A549 (cell line): Measurements from ENCODE around the gene MAFG. TPM values are rescaled to one million over a fixed set of nuclear protein-coding genes. Genes with fewer than 3 reads are reported as not detected.

Experiments
- ATAC-seq, 2 experiments: fragments of 200-7000 bp in 1 of 2; fragments of >200 bp in 1 of 2; cut with Nextera tagmentation in 1 of 2; cut with Tn5 transposase in 1 of 2; 3 replicates each; pipeline versions ENCODE4 v1.8.0 to v1.9.1; 2018 to 2020; ENCODE audit warnings: mild to moderate bottlenecking in 1 of 2, moderate library complexity in 1 of 2
- CTCF ChIA-PET: fragments of 300-600 bp; sonication (Branson Sonifier 250); formaldehyde crosslinking; extraction: SDS; loops from one replicate; lab custom pipeline; 2021; ENCODE audit warnings: antibody characterized with exemption, inconsistent platforms; lab: Yijun Ruan, JAX
- POLR2A ChIA-PET: fragments of 350-600 bp; formaldehyde crosslinking; extraction: SDS; loops from one replicate; lab custom pipeline; 2021; ENCODE audit warnings: antibody characterized with exemption, inconsistent platforms; lab: Yijun Ruan, JAX
- DNase-seq, 2 experiments: peaks; one replicate each; pipeline versions ENCODE4 v3.0.0 to v3.0.0-alpha.2; 2011 to 2016; ENCODE audit warnings: low read depth in 1 of 2, low spot score in 1 of 2
- FAIRE-seq: peaks from 2 replicates; lab custom pipeline; 2011; peaks lifted over from hg19 to GRCh38; lab: Jason Lieb, UNC
- H3K27ac ChIP-seq, 2 experiments: fragments of >200 bp; sonication (Bioruptor Twin); formaldehyde crosslinking; 3 replicates each; pipeline ENCODE4 v1.5.1; 2016 to 2017
- H3K4me1 ChIP-seq: fragments of >200 bp; sonication (Bioruptor Twin); formaldehyde crosslinking; 3 replicates; pipeline ENCODE4 v1.6.1; 2016
- H3K4me2 ChIP-seq: fragments of >200 bp; sonication (Bioruptor Twin); formaldehyde crosslinking; 3 replicates; pipeline ENCODE4 v1.6.1; 2016
- H3K4me3 ChIP-seq: fragments of >200 bp; sonication (Bioruptor Twin); formaldehyde crosslinking; 3 replicates; pipeline ENCODE4 v1.5.1; 2016
- H3K9me3 ChIP-seq: fragments of >200 bp; sonication (Bioruptor Twin); formaldehyde crosslinking; 3 replicates; pipeline ENCODE4 v1.6.1; 2016
- FOSL2 ChIP-seq, 2 experiments: fragments of 450-650 bp in 1 of 2; fragments of >200 bp in 1 of 2; sonication (Bioruptor Twin) in 1 of 2; formaldehyde crosslinking; IDR thresholded peaks; 2 replicates each; pipeline versions ENCODE4 v1.5.0 to v1.6.1; 2016 to 2020; ENCODE audit warnings: mild to moderate bottlenecking in 1 of 2, moderate library complexity in 1 of 2
- HOXA7 ChIP-seq: fragments of 250-450 bp; sonication (Bioruptor Pico); IDR thresholded peaks from 2 replicates; pipeline ENCODE4 v1.5.0; 2020; ENCODE audit warnings: mild to moderate bottlenecking, moderate library complexity
- JUN ChIP-seq, 2 experiments: fragments of >200 bp; sonication (Bioruptor Twin); formaldehyde crosslinking; IDR thresholded peaks; 2 replicates in 1 of 2; 3 replicates in 1 of 2; pipeline ENCODE4 v1.6.1; 2016 to 2017
- JUNB ChIP-seq: fragments of >200 bp; sonication (Bioruptor Twin); formaldehyde crosslinking; IDR thresholded peaks from 2 replicates; pipeline ENCODE4 v1.6.1; 2016
- MAZ ChIP-seq: fragments of 150-350 bp; IDR thresholded peaks from 2 replicates; pipeline ENCODE4 v1.6.1; 2014; ENCODE audit warnings: antibody characterized with exemption, low read depth, low read length, borderline replicate concordance
- POLR2A ChIP-seq: IDR thresholded peaks from 2 replicates; pipeline ENCODE4 v1.6.1; 2012; ENCODE audit warnings: mild to moderate bottlenecking, low read length
- RNF2 ChIP-seq: fragments of 200-600 bp; sonication (generic); IDR thresholded peaks from 2 replicates; pipeline ENCODE4 v1.6.1; 2016; ENCODE audit warnings: low read depth, mild to moderate bottlenecking, antibody characterized with exemption, moderate library complexity, borderline replicate concordance
- WGBS: methylation state at CpG from one replicate; pipeline ENCODE4 v1.1.6; 2017; ENCODE audit errors: missing lambda C conversion rate; 5-methylcytosine and 5-hydroxymethylcytosine counted together
- polyA plus RNA-seq, 4 experiments: library from polyadenylated mRNA; depleted of rRNA in 3 of 4; stranded (reverse); fragments of >200 nt; fragmentation: RNase III in 1 of 4; extraction: RNeasy Plus Mini Kit Qiagen cat#74134 plus additional on column Dnase treatment in 1 of 4; gene quantifications; 2 replicates in 3 of 4; 3 replicates in 1 of 4; pipeline ENCODE4 v1.2.3, GENCODE V29; 2011 to 2017
- TF ChIP-seq, protein P1 (sequence below): fragments of 250-450 bp; sonication (Bioruptor Pico); IDR thresholded peaks from 2 replicates; pipeline ENCODE4 v1.5.0; 2021; ENCODE audit warnings: mild to moderate bottlenecking, moderate library complexity, borderline replicate concordance
- TF ChIP-seq, protein P2 (sequence below): fragments of 200-600 bp; sonication (generic); IDR thresholded peaks from 2 replicates; pipeline ENCODE4 v1.6.1; 2016; ENCODE audit warnings: antibody characterized with exemption, mild to moderate bottlenecking, moderate library complexity
- TF ChIP-seq, protein P3 (sequence below): fragments of >200 bp; sonication (Bioruptor Twin); formaldehyde crosslinking; IDR thresholded peaks from 3 replicates; pipeline ENCODE4 v1.5.1; 2016
- TF ChIP-seq, protein P4 (sequence below): fragments of >200 bp; sonication (Bioruptor Twin); formaldehyde crosslinking; IDR thresholded peaks from 3 replicates; pipeline ENCODE4 v1.6.1; 2016
- TF ChIP-seq, protein P5 (sequence below): IDR thresholded peaks from 2 replicates; pipeline ENCODE4 v1.6.1; 2012

Gene MAFG
- polyA plus RNA-seq, 2 of the 4 experiments (the other 2 are of a cell fraction) = 47.9 to 57.9 TPM

DNA sequence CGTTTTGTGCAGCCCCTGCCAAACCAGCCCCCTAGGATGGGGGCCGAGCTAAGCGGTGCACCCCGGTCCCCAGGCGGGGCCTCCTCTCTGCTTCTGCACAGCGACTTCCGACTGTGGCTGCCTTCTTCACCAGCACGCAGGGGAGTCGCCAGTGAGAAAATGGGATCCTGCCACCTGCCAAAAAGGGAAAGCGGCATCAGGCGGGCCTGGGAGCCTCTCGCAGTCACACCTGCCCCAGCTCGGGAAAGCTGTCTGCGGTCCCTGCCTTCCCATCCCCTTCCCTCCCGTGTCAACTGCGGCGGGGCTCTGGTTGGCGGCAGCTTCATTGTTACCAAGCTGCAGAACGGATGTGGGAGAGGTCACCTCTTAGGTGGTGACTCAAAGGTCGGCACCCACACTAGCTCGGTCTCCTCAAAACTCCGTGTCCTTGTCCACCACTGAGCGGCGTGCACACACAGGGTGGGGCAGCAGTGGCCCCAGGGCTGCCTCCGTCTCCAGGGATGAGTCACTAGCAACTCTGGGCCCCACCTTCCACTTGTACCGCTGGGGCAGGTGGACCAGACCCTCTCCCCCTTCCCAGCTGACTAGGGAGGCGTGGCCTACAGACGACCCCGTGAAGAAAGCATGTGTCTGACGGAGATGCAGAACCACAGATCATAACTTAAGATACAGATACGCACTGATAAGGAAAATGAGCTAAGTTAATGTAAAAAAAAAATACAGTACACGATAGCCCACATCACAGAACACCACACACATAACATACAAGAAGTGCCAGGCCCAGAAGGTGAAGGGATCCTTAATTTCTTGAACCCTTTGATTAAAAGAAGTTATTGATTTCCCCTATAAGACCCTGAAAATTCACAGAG is 14.9 kb downstream of the MAFG start:
- no peak for ATAC-seq
- ChIA-PET POLR2A (interaction anchor here (1.7 kb wide), 1 partner anchor 15 kb away, joined by 6 read pairs; the partner anchor contains the start of gene MAFG), CTCF (interaction anchor here (0.9 to 7.6 kb wide), 10 partner anchors 10 to 118 kb away, joined by 3 to 68 read pairs (median 5); partner anchors contain the start of genes CENPX and MAFG)
- no peak for DNase-seq
- no peaks in the 10 kb centered on the region for H3K9me3 ChIP-seq
- no peak overlapping the region for H3K4me2 ChIP-seq
- TF ChIP-seq JUNB (no peak), FOSL2 (IDR thresholded peaks at IDR 0.05) (no peak), FOSL2 (CRISPR knock-in tag; IDR thresholded peaks at IDR 0.05) (peak; percentile 45)
- WGBS = 87% methylated on average over 32 of the region's 32 CpGs
- FAIRE-seq = no peak
- H3K4me3 ChIP-seq = no peak overlapping the region
- peaks cover 23% of the 10 kb centered on the region for H3K4me1 ChIP-seq
- no peak overlapping the region for H3K27ac ChIP-seq

DNA sequence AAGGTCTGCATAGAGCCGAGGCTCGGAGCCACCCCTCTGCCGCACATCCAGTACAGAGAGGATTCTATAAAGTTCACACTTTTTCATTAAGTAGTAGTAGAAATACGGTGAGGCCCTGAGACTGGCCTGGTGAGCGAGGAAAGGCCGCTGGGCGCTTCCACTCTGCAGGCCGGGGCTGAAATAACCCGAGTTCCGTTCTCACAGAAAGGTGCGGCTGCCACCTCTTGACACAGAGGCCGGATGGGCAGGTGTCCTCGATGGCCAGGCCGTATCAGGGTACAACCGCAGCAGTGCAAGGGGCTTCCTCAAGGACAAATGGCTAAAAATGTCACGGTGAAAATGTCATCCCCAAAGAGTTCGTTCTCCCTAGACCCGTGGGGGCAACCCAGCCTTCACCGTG is 15.6 kb downstream of the MAFG start:
- CTCF ChIA-PET = interaction anchor here (2.4 to 7.6 kb wide), 3 partner anchors 14 to 48 kb away, joined by 13 to 68 read pairs (median 16); partner anchors contain the start of gene MAFG
- no peak overlapping the region for H3K27ac ChIP-seq
- ATAC-seq (0 out of 6 replicates have a peak, but pooled peaks of 1 of the 2 experiments have one; percentile 0), FAIRE-seq (no peak), DNase-seq (no peak)
- H3K4me2 ChIP-seq = peak overlapping the region; percentile 56
- no peaks in the 10 kb centered on the region for H3K9me3 ChIP-seq
- 93% methylated on average over 19 of the region's 19 CpGs for WGBS
- H3K4me1 ChIP-seq = peaks cover 20% of the 10 kb centered on the region
- POLR2A ChIA-PET = interaction anchor here (1.7 kb wide), 1 partner anchor 16 kb away, joined by 6 read pairs; the partner anchor contains the start of gene MAFG
- no peak for TF ChIP-seq RNF2
- TF ChIP-seq, protein P1, sequence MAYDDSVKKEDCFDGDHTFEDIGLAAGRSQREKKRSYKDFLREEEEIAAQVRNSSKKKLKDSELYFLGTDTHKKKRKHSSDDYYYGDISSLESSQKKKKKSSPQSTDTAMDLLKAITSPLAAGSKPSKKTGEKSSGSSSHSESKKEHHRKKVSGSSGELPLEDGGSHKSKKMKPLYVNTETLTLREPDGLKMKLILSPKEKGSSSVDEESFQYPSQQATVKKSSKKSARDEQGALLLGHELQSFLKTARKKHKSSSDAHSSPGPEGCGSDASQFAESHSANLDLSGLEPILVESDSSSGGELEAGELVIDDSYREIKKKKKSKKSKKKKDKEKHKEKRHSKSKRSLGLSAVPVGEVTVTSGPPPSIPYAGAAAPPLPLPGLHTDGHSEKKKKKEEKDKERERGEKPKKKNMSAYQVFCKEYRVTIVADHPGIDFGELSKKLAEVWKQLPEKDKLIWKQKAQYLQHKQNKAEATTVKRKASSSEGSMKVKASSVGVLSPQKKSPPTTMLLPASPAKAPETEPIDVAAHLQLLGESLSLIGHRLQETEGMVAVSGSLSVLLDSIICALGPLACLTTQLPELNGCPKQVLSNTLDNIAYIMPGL (CRISPR knock-in tag) = no peak
- TF ChIP-seq, protein P2, sequence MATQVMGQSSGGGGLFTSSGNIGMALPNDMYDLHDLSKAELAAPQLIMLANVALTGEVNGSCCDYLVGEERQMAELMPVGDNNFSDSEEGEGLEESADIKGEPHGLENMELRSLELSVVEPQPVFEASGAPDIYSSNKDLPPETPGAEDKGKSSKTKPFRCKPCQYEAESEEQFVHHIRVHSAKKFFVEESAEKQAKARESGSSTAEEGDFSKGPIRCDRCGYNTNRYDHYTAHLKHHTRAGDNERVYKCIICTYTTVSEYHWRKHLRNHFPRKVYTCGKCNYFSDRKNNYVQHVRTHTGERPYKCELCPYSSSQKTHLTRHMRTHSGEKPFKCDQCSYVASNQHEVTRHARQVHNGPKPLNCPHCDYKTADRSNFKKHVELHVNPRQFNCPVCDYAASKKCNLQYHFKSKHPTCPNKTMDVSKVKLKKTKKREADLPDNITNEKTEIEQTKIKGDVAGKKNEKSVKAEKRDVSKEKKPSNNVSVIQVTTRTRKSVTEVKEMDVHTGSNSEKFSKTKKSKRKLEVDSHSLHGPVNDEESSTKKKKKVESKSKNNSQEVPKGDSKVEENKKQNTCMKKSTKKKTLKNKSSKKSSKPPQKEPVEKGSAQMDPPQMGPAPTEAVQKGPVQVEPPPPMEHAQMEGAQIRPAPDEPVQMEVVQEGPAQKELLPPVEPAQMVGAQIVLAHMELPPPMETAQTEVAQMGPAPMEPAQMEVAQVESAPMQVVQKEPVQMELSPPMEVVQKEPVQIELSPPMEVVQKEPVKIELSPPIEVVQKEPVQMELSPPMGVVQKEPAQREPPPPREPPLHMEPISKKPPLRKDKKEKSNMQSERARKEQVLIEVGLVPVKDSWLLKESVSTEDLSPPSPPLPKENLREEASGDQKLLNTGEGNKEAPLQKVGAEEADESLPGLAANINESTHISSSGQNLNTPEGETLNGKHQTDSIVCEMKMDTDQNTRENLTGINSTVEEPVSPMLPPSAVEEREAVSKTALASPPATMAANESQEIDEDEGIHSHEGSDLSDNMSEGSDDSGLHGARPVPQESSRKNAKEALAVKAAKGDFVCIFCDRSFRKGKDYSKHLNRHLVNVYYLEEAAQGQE = no peak
- TF ChIP-seq, protein P3, sequence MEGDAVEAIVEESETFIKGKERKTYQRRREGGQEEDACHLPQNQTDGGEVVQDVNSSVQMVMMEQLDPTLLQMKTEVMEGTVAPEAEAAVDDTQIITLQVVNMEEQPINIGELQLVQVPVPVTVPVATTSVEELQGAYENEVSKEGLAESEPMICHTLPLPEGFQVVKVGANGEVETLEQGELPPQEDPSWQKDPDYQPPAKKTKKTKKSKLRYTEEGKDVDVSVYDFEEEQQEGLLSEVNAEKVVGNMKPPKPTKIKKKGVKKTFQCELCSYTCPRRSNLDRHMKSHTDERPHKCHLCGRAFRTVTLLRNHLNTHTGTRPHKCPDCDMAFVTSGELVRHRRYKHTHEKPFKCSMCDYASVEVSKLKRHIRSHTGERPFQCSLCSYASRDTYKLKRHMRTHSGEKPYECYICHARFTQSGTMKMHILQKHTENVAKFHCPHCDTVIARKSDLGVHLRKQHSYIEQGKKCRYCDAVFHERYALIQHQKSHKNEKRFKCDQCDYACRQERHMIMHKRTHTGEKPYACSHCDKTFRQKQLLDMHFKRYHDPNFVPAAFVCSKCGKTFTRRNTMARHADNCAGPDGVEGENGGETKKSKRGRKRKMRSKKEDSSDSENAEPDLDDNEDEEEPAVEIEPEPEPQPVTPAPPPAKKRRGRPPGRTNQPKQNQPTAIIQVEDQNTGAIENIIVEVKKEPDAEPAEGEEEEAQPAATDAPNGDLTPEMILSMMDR = no peak
- no peak overlapping the region; the same call in 2 of the 3 replicates for H3K4me3 ChIP-seq

DNA sequence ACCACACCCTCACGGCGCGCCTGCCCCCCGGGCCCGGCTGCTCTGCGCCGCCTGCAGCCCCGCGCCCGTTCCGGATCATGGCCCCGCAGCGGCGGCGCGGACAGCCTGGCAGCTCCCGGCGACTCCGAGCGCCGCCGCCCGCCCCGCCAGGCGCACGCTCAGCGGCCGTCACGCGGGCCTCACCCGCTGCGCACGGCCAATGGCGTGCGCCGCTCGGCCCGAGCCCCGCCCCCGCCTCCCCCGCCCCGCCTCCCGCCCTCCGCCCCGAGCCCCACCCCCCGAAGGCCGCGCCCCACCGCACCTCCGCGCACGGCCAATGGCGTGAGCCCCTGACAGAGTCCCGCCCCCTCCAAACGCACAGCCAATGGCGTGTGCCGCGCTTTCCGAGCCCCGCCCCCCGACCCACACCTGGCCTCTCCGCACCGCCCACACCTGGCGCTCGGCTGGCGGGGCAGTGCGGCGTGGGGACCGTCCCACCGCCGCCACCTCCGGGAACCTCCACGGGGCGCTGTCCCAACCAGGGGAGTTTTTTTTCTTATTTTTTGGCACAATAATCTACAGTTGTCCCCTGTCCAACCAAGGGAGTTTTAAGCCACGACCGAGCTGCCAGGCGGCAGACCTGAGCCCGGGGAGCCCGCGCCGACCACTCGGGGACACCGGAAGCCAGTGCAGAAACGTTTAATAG is 16.1 kb downstream of the MAFG start, which contains the start of gene PCYT2:
Gene PCYT2, minus strand, starts transcription at position 123 of the 685 bp plus-strand sequence. Its CDS starts 44 bp downstream, at position 79.
- H3K4me3 ChIP-seq = peak within 1 kb of the TSS; percentile 71
- peak within 1 kb of the TSS; percentile 98 for H3K4me2 ChIP-seq
- FAIRE-seq (no peak), DNase-seq (peak; percentile 93 to 99), ATAC-seq (peak; percentile 72 to 83)
- ChIA-PET CTCF (interaction anchor here (1.4 to 7.6 kb wide), 2 partner anchors 15 to 26 kb away, joined by 3 to 68 read pairs; partner anchors contain the start of genes MAFG and PYCR1), POLR2A (interaction anchor here (1.0 to 1.5 kb wide), 3 partner anchors 12 to 78 kb away, joined by 3 to 4 read pairs (median 3); partner anchors contain the start of gene MCRIP1)
- H3K4me1 ChIP-seq = peaks cover 14% of the 10 kb centered on the region
- H3K27ac ChIP-seq = peak within 1 kb of the TSS; percentile 62 to 88
- TF ChIP-seq JUN (IDR thresholded peaks at IDR 0.05) (peak in 1 of 2 experiments; percentile 66; a peak in 2 of 5 replicates), HOXA7 (CRISPR knock-in tag) (no peak), POLR2A (peak; percentile 31; the same call in 1 of the 2 replicates), MAZ (no peak)
- TF ChIP-seq, protein P4, sequence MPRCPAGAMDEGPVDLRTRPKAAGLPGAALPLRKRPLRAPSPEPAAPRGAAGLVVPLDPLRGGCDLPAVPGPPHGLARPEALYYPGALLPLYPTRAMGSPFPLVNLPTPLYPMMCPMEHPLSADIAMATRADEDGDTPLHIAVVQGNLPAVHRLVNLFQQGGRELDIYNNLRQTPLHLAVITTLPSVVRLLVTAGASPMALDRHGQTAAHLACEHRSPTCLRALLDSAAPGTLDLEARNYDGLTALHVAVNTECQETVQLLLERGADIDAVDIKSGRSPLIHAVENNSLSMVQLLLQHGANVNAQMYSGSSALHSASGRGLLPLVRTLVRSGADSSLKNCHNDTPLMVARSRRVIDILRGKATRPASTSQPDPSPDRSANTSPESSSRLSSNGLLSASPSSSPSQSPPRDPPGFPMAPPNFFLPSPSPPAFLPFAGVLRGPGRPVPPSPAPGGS = no peak
- TF ChIP-seq, protein P5, sequence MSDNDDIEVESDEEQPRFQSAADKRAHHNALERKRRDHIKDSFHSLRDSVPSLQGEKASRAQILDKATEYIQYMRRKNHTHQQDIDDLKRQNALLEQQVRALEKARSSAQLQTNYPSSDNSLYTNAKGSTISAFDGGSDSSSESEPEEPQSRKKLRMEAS = peak; percentile 26; the same call in 1 of the 2 replicates
- no peaks in the 10 kb centered on the region for H3K9me3 ChIP-seq
- 20% methylated on average over 39 of the region's 84 CpGs for WGBS
